Panc1 (cell line): ENCODE data around the gene ABHD13.

Experiments used
- POLR2AphosphoS5 ChIP-seq: IDR thresholded peaks from 2 replicates; pipeline ENCODE4 v1.6.1; 2012; ENCODE audit warnings: mild to moderate bottlenecking, low read depth, low read length, moderate library complexity
- TF ChIP-seq, protein P1 (sequence below): fragments of 450-650 bp; IDR thresholded peaks from 2 replicates; pipeline ENCODE4 v1.5.1; 2017; ENCODE audit warnings: mild to moderate bottlenecking

DNA sequence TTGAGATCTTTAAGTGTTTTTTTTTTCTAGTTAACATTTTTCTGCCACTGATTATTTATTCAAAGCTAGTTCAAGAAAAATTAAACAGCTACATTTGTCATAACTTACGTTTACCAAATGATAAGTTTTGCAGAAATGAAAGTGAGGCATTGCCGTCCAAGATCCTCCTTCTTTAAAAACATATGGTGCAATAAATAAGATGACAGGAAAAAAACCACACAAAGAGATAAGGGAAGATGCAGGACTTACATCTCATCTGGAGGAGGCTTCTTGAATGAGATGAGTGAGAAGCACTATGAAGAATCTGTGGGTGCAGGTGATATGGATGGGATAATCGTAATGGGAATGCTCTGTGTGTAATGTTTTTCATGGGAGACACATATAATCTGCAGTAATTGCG lies 63.7 kb downstream of the ABHD13 start:
- TF ChIP-seq, protein P1, sequence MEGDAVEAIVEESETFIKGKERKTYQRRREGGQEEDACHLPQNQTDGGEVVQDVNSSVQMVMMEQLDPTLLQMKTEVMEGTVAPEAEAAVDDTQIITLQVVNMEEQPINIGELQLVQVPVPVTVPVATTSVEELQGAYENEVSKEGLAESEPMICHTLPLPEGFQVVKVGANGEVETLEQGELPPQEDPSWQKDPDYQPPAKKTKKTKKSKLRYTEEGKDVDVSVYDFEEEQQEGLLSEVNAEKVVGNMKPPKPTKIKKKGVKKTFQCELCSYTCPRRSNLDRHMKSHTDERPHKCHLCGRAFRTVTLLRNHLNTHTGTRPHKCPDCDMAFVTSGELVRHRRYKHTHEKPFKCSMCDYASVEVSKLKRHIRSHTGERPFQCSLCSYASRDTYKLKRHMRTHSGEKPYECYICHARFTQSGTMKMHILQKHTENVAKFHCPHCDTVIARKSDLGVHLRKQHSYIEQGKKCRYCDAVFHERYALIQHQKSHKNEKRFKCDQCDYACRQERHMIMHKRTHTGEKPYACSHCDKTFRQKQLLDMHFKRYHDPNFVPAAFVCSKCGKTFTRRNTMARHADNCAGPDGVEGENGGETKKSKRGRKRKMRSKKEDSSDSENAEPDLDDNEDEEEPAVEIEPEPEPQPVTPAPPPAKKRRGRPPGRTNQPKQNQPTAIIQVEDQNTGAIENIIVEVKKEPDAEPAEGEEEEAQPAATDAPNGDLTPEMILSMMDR, result no peak
- TF ChIP-seq POLR2AphosphoS5, result no peak
